ENCODE data around the gene FAM89B.

- TF ChIP-seq CTCF (IDR thresholded peaks at IDR 0.05; ENCODE audit: poor library complexity, severe bottlenecking), result no peak
- no peak for TF ChIP-seq POLR2AphosphoS5 (IDR thresholded peaks at IDR 0.05)
- no peak for TF ChIP-seq EZH2 (IDR thresholded peaks at IDR 0.05; ENCODE audit: borderline replicate concordance, insufficient read depth, low read length, poor library complexity, severe bottlenecking)
- TF ChIP-seq EP300 (conservative IDR thresholded peaks at IDR 0.05; ENCODE audit: poor library complexity, severe bottlenecking), result no peak
- TF ChIP-seq RAD21 (conservative IDR thresholded peaks at IDR 0.05), result no peak
- no peak for TF ChIP-seq SMC3 (conservative IDR thresholded peaks at IDR 0.05; ENCODE audit: poor library complexity)
These were observed 23.9 kb upstream of the FAM89B start for GRCh38 chr11:65548395-65548794.

All from neural cell (in vitro differentiated cells).